GM23338 (cell line): ENCODE data around the gene KLC4. TPM values are rescaled to one million over a fixed set of nuclear protein-coding genes. Genes with fewer than 3 reads are reported as not detected.

Experiments used
- ATAC-seq: fragments of 200-7000 bp; cut with Tn5 transposase; 3 replicates; pipeline ENCODE4 v1.9.1; 2020
- DNase-seq: peaks from one replicate; pipeline ENCODE4 v3.0.0-alpha.2; 2015; ENCODE audit warnings: low spot score
- H2AFZ ChIP-seq: fragments of 200-600 bp; sonication (generic); 2 replicates; pipeline ENCODE4 v1.8.0; 2016; ENCODE audit warnings: antibody characterized with exemption, mild to moderate bottlenecking, moderate library complexity
- H3F3A ChIP-seq: fragments of 200-600 bp; sonication (generic); replicated peaks from 2 replicates; pipeline ENCODE4 v1.8.0; 2017; ENCODE audit warnings: antibody characterized with exemption, mixed run types, low read depth
- H3K27ac ChIP-seq: fragments of 200-600 bp; sonication (generic); 2 replicates; pipeline ENCODE4 v1.6.1; 2016; ENCODE audit warnings: low read depth
- H3K27me3 ChIP-seq: fragments of 200-600 bp; sonication (generic); 2 replicates; pipeline ENCODE4 v1.8.0; 2016; ENCODE audit warnings: mild to moderate bottlenecking, mixed run types, moderate library complexity; ENCODE audit not compliant: insufficient read depth
- H3K36me3 ChIP-seq: fragments of 200-600 bp; sonication (generic); 2 replicates; pipeline ENCODE4 v1.8.0; 2016; ENCODE audit warnings: mild to moderate bottlenecking; ENCODE audit not compliant: insufficient read depth
- H3K4me1 ChIP-seq: fragments of 200-600 bp; sonication (generic); 2 replicates; pipeline ENCODE4 v1.8.0; 2016; ENCODE audit warnings: mild to moderate bottlenecking, moderate library complexity; ENCODE audit not compliant: insufficient read depth
- H3K4me2 ChIP-seq: fragments of 200-600 bp; sonication (generic); 2 replicates; pipeline ENCODE4 v1.7.1; 2017; ENCODE audit warnings: mixed run types
- H3K4me3 ChIP-seq: fragments of 200-600 bp; sonication (generic); 2 replicates; pipeline ENCODE4 v1.6.1; 2016; ENCODE audit warnings: mixed run types
- H3K79me2 ChIP-seq: fragments of 200-600 bp; sonication (generic); replicated peaks from 2 replicates; pipeline ENCODE4 v1.8.0; 2017; ENCODE audit warnings: mild to moderate bottlenecking; ENCODE audit not compliant: insufficient read depth
- H3K9me2 ChIP-seq: fragments of 200-600 bp; sonication (generic); 2 replicates; pipeline ENCODE4 v1.8.0; 2017; ENCODE audit not compliant: insufficient read depth
- H4K20me1 ChIP-seq: fragments of 200-600 bp; sonication (generic); replicated peaks from 2 replicates; pipeline ENCODE4 v1.8.0; 2017; ENCODE audit warnings: mild to moderate bottlenecking; ENCODE audit not compliant: insufficient read depth
- H3K27ac Mint-ChIP-seq: 2 replicates; pipeline ENCODE4 v1.8.0; 2020; ENCODE audit warnings: inconsistent platforms, mild to moderate bottlenecking, moderate library complexity, mixed read lengths
- H3K27me3 Mint-ChIP-seq: 3 replicates; pipeline ENCODE4 v1.8.0; 2022; ENCODE audit warnings: low read depth, mild to moderate bottlenecking, moderate library complexity, mixed read lengths, inconsistent platforms; ENCODE audit not compliant: insufficient read depth, poor library complexity
- H3K36me3 Mint-ChIP-seq: 3 replicates; pipeline ENCODE4 v1.8.0; 2021; ENCODE audit warnings: low read depth, mild to moderate bottlenecking, inconsistent platforms, moderate library complexity, mixed read lengths
- H3K4me1 Mint-ChIP-seq: 3 replicates; pipeline ENCODE4 v1.8.0; 2020; ENCODE audit warnings: mild to moderate bottlenecking, inconsistent platforms, mixed read lengths
- H3K4me3 Mint-ChIP-seq: 3 replicates; pipeline ENCODE4 v1.8.0; 2021; ENCODE audit warnings: moderate library complexity, mild to moderate bottlenecking, inconsistent platforms, mixed read lengths
- H3K9me3 Mint-ChIP-seq: 3 replicates; pipeline ENCODE4 v1.8.0; 2020; ENCODE audit warnings: moderate library complexity, mild to moderate bottlenecking, inconsistent platforms, mixed read lengths
- CREB1 ChIP-seq: fragments of 250-450 bp; sonication (Bioruptor Pico); IDR thresholded peaks from 2 replicates; pipeline ENCODE4 v1.5.0; 2020; ENCODE audit warnings: low read depth, mild to moderate bottlenecking, moderate library complexity
- CTCF ChIP-seq, 2 experiments: fragments of 200-600 bp in 1 of 2; sonication (generic) in 1 of 2; conservative IDR thresholded peaks; 2 replicates each; pipeline versions ENCODE4 v1.5.1 to v1.6.1; 2016 to 2017; ENCODE audit warnings: antibody characterized with exemption in 2 of 2, low read depth in 2 of 2, mild to moderate bottlenecking in 2 of 2, moderate library complexity in 1 of 2
- ETS1 ChIP-seq: IDR thresholded peaks from 2 replicates; pipeline ENCODE4 v1.6.1; 2016; ENCODE audit warnings: antibody characterized with exemption
- EZH2 ChIP-seq: fragments of 200-600 bp; sonication (generic); IDR thresholded peaks from one replicate; pipeline ENCODE4 v1.8.0; 2017; ENCODE audit warnings: antibody characterized with exemption, mild to moderate bottlenecking, low read depth; ENCODE audit not compliant: unreplicated experiment
- EZH2phosphoT487 ChIP-seq: fragments of 200-600 bp; sonication (generic); IDR thresholded peaks from one replicate; pipeline ENCODE4 v1.8.1; 2018; ENCODE audit warnings: antibody characterized with exemption; ENCODE audit not compliant: unreplicated experiment
- JUNB ChIP-seq: IDR thresholded peaks from one replicate; pipeline ENCODE4 v1.6.1; 2016; ENCODE audit warnings: antibody characterized with exemption; ENCODE audit not compliant: unreplicated experiment
- NANOG ChIP-seq: IDR thresholded peaks from 2 replicates; pipeline ENCODE4 v1.6.1; 2016; ENCODE audit warnings: antibody characterized with exemption, borderline replicate concordance
- POLR2AphosphoS5 ChIP-seq: IDR thresholded peaks from 2 replicates; pipeline ENCODE4 v1.6.1; 2016; ENCODE audit warnings: antibody characterized with exemption, low read depth
- STAT1 ChIP-seq: IDR thresholded peaks from one replicate; pipeline ENCODE4 v1.6.1; 2016; ENCODE audit warnings: antibody characterized with exemption; ENCODE audit not compliant: unreplicated experiment
- ZNF114 ChIP-seq: fragments of 250-450 bp; sonication (Bioruptor Pico); IDR thresholded peaks from 2 replicates; pipeline ENCODE4 v1.5.0; 2020; ENCODE audit warnings: mild to moderate bottlenecking, moderate library complexity
- ZNF331 ChIP-seq: fragments of 250-450 bp; sonication (Bioruptor Pico); IDR thresholded peaks from 2 replicates; pipeline ENCODE4 v1.5.0; 2020; ENCODE audit warnings: low read depth, mild to moderate bottlenecking, moderate library complexity
- ZNF462 ChIP-seq: fragments of 250-450 bp; sonication (Bioruptor Pico); IDR thresholded peaks from 2 replicates; pipeline ENCODE4 v1.5.0; 2020; ENCODE audit warnings: mild to moderate bottlenecking, moderate library complexity
- polyA plus RNA-seq: library from polyadenylated mRNA; unstranded; fragments of >200 nt; fragmentation: Nextera tagmentation; extraction: Ambion mirVana; gene quantifications from 2 replicates; pipeline ENCODE4 v1.2.1, GENCODE V29; 2016
- total RNA-seq: library from RNA; depleted of rRNA; stranded (reverse); fragments of >200 nt; shearing (Covaris generic); gene quantifications from 2 replicates; pipeline ENCODE4 v1.2.3, GENCODE V29; 2014

KLC4 gene
- total and polyA plus RNA-seq, 2 experiments from 2014 or later, result 14.9 to 17.4 TPM

GRCh38 chr6:43011207-43011606 is 48.2 kb upstream of the KLC4 start:
- H3K27me3 ChIP-seq, result no peaks in the 10 kb centered on the region
- no peak overlapping the region for H2AFZ ChIP-seq
- Mint-ChIP-seq H3K4me1 (peaks cover 30% of the 10 kb centered on the region), H3K36me3 (peaks cover 71% of the 10 kb centered on the region), H3K27me3 (peaks cover 20% of the 10 kb centered on the region), H3K9me3 (no peaks in the 10 kb centered on the region), H3K4me3 (0 out of 3 replicates have a peak overlapping the region, but pooled peaks have one; percentile 15), H3K27ac (no peak overlapping the region)
- H3K36me3 ChIP-seq, result peaks cover 13% of the 10 kb centered on the region; the same call in 1 of the 2 replicates
- TF ChIP-seq JUNB (no peak), CREB1 (CRISPR knock-in tag) (no peak), ZNF331 (no peak), EZH2 (no peak), ZNF114 (no peak), EZH2phosphoT487 (no peak), NANOG (no peak), CTCF (conservative IDR thresholded peaks at IDR 0.05; ENCODE audit: low read depth in 2 of 2) (peak in 1 of 2 experiments; percentile 49; a peak in 2 of 4 replicates)
- H3F3A ChIP-seq, result 0 out of 2 replicates have a peak, but pooled peaks cover 21% of the 10 kb centered on the region
- peak; percentile 3; the same call in 2 of the 3 replicates for ATAC-seq
- no peak overlapping the region for H3K4me2 ChIP-seq
- H3K4me3 ChIP-seq, result no peak overlapping the region
- peak; percentile 51 for DNase-seq
- H3K79me2 ChIP-seq, result peaks cover 37% of the 10 kb centered on the region
- peaks cover 19% of the 10 kb centered on the region for H4K20me1 ChIP-seq
- H3K27ac ChIP-seq, result no peak overlapping the region; the same call in 1 of the 2 replicates
- H3K9me2 ChIP-seq, result no peaks in the 10 kb centered on the region
- H3K4me1 ChIP-seq, result peaks cover 16% of the 10 kb centered on the region

- Mint-ChIP-seq H3K9me3 (no peaks in the 10 kb centered on the region), H3K4me1 (peaks cover 30% of the 10 kb centered on the region), H3K4me3 (peak overlapping the region; percentile 92), H3K27ac (no peak overlapping the region), H3K36me3 (peaks cover 67% of the 10 kb centered on the region), H3K27me3 (peaks cover 22% of the 10 kb centered on the region)
- peaks cover 45% of the 10 kb centered on the region for H3K79me2 ChIP-seq
- peak overlapping the region; percentile 99 for H3K4me2 ChIP-seq
- H3K4me3 ChIP-seq, result peak overlapping the region; percentile 82
- no peak for ATAC-seq
- no peak for DNase-seq
- H3K27ac ChIP-seq, result no peak overlapping the region
- no peak overlapping the region for H2AFZ ChIP-seq
- H4K20me1 ChIP-seq, result peaks cover 19% of the 10 kb centered on the region
- H3K27me3 ChIP-seq, result no peaks in the 10 kb centered on the region
- H3K9me2 ChIP-seq, result no peaks in the 10 kb centered on the region
- H3K4me1 ChIP-seq, result peaks cover 16% of the 10 kb centered on the region
- peaks cover 12% of the 10 kb centered on the region; the same call in 1 of the 2 replicates for H3K36me3 ChIP-seq
- H3F3A ChIP-seq, result 0 out of 2 replicates have a peak, but pooled peaks cover 21% of the 10 kb centered on the region
- no peak for TF ChIP-seq POLR2AphosphoS5
- no peak for TF ChIP-seq ETS1
- TF ChIP-seq NANOG, result no peak
- TF ChIP-seq ZNF331, result no peak
- TF ChIP-seq CREB1 (CRISPR knock-in tag), result no peak
- TF ChIP-seq EZH2phosphoT487, result no peak
- no peak for TF ChIP-seq ZNF462 (CRISPR knock-in tag)
- no peak for TF ChIP-seq EZH2
- TF ChIP-seq JUNB, result no peak
- TF ChIP-seq ZNF114, result no peak
- no peak for TF ChIP-seq STAT1
Measured at GRCh38 chr6:43012364-43012763, 47.1 kb upstream of the KLC4 start.
